Astrocyte (in vitro differentiated cells and primary cell): Measurements from ENCODE around the gene ADAD1. TPM values are rescaled to one million over a fixed set of nuclear protein-coding genes. Genes with fewer than 3 reads are reported as not detected.

Source experiments
- DNase-seq: peaks from one replicate; pipeline ENCODE4 v3.0.0-alpha.2; 2010; ENCODE audit warnings: low read depth
- FAIRE-seq: peaks from 2 replicates; lab custom pipeline; 2011; peaks lifted over from hg19 to GRCh38; lab: Jason Lieb, UNC
- H2AFZ ChIP-seq: 2 replicates; pipeline ENCODE4 v1.6.0; 2012; ENCODE audit warnings: low read depth, low read length, inconsistent platforms
- H3K27ac ChIP-seq: 2 replicates; pipeline ENCODE4 v1.5.1; 2011; ENCODE audit warnings: low read depth, low read length, inconsistent platforms
- H3K27me3 ChIP-seq: 2 replicates; pipeline ENCODE4 v1.6.0; 2011; ENCODE audit warnings: low read length, inconsistent platforms; ENCODE audit not compliant: insufficient read depth
- H3K36me3 ChIP-seq: 2 replicates; pipeline ENCODE4 v1.5.1; 2011; ENCODE audit warnings: low read length, inconsistent platforms; ENCODE audit not compliant: insufficient read depth
- H3K4me1 ChIP-seq: 2 replicates; pipeline ENCODE4 v1.5.1; 2011; ENCODE audit warnings: low read length, inconsistent platforms; ENCODE audit not compliant: insufficient read depth
- H3K4me2 ChIP-seq: 2 replicates; pipeline ENCODE4 v1.6.0; 2012; ENCODE audit warnings: low read length, inconsistent platforms
- H3K4me3 ChIP-seq: 2 replicates; pipeline ENCODE4 v1.5.1; 2011; ENCODE audit warnings: low read depth, mild to moderate bottlenecking, low read length, inconsistent platforms; ENCODE audit not compliant: insufficient read depth
- H3K79me2 ChIP-seq: 2 replicates; pipeline ENCODE4 v1.6.0; 2012; ENCODE audit warnings: mild to moderate bottlenecking, low read length, inconsistent platforms; ENCODE audit not compliant: insufficient read depth
- H3K9ac ChIP-seq: 2 replicates; pipeline ENCODE4 v1.6.0; 2012; ENCODE audit warnings: mild to moderate bottlenecking, low read length, inconsistent platforms
- H3K9me3 ChIP-seq: 2 replicates; pipeline ENCODE4 v1.5.1; 2012; ENCODE audit warnings: low read depth, mild to moderate bottlenecking, low read length, inconsistent platforms; ENCODE audit not compliant: insufficient read depth
- H4K20me1 ChIP-seq: 2 replicates; pipeline ENCODE4 v1.6.0; 2012; ENCODE audit warnings: low read length, inconsistent platforms; ENCODE audit not compliant: insufficient read depth
- H3K27ac Mint-ChIP-seq: one replicate; pipeline ENCODE4 v1.8.0; 2021; ENCODE audit warnings: mild to moderate bottlenecking, mixed read lengths; ENCODE audit not compliant: unreplicated experiment
- H3K27me3 Mint-ChIP-seq: one replicate; pipeline ENCODE4 v1.8.0; 2021; ENCODE audit warnings: low read depth, mixed read lengths; ENCODE audit not compliant: unreplicated experiment
- H3K36me3 Mint-ChIP-seq: one replicate; pipeline ENCODE4 v1.8.0; 2021; ENCODE audit warnings: low read depth, mixed read lengths; ENCODE audit not compliant: unreplicated experiment
- H3K4me1 Mint-ChIP-seq: one replicate; pipeline ENCODE4 v1.8.0; 2021; ENCODE audit warnings: low read depth, mixed read lengths; ENCODE audit not compliant: unreplicated experiment
- H3K4me3 Mint-ChIP-seq: one replicate; pipeline ENCODE4 v1.8.0; 2021; ENCODE audit warnings: mild to moderate bottlenecking, moderate library complexity, mixed read lengths; ENCODE audit not compliant: unreplicated experiment
- H3K9me3 Mint-ChIP-seq: one replicate; pipeline ENCODE4 v1.8.0; 2021; ENCODE audit warnings: mild to moderate bottlenecking, mixed read lengths; ENCODE audit not compliant: unreplicated experiment
- EZH2 ChIP-seq: IDR thresholded peaks from 2 replicates; pipeline ENCODE4 v1.6.1; 2012; ENCODE audit warnings: mild to moderate bottlenecking, low read length, inconsistent platforms; ENCODE audit not compliant: insufficient read depth
- total RNA-seq: library from RNA; stranded (reverse); gene quantifications from 2 replicates; pipeline ENCODE4 v1.2.1, GENCODE V29; 2021
- TF ChIP-seq, protein P1 (sequence below): IDR thresholded peaks from 2 replicates; pipeline ENCODE4 v1.5.1; 2011; ENCODE audit warnings: low read depth, mild to moderate bottlenecking, inconsistent platforms, low read length, moderate library complexity; ENCODE audit not compliant: insufficient read depth

ADAD1 gene
- total RNA-seq, 1 donor from 2014 or later: not detected

GRCh38 chr4:122334828-122335227, 44.0 kb upstream of the ADAD1 start:
- Histone ChIP-seq H3K79me2 (no peaks in the 10 kb centered on the region), H3K36me3 (peaks cover 17% of the 10 kb centered on the region), H3K9me3 (no peaks in the 10 kb centered on the region), H3K4me3 (no peak overlapping the region), H3K4me1 (no peaks in the 10 kb centered on the region), H3K27ac (no peak overlapping the region), H3K27me3 (no peaks in the 10 kb centered on the region), H3K4me2 (no peak overlapping the region), H4K20me1 (no peaks in the 10 kb centered on the region), H3K9ac (no peak overlapping the region), H2AFZ (no peak overlapping the region)
- peaks cover 3% of the 10 kb centered on the region for H3K4me1 Mint-ChIP-seq
- TF ChIP-seq, protein P1, sequence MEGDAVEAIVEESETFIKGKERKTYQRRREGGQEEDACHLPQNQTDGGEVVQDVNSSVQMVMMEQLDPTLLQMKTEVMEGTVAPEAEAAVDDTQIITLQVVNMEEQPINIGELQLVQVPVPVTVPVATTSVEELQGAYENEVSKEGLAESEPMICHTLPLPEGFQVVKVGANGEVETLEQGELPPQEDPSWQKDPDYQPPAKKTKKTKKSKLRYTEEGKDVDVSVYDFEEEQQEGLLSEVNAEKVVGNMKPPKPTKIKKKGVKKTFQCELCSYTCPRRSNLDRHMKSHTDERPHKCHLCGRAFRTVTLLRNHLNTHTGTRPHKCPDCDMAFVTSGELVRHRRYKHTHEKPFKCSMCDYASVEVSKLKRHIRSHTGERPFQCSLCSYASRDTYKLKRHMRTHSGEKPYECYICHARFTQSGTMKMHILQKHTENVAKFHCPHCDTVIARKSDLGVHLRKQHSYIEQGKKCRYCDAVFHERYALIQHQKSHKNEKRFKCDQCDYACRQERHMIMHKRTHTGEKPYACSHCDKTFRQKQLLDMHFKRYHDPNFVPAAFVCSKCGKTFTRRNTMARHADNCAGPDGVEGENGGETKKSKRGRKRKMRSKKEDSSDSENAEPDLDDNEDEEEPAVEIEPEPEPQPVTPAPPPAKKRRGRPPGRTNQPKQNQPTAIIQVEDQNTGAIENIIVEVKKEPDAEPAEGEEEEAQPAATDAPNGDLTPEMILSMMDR: no peak
- TF ChIP-seq EZH2: no peak
- no peaks in the 10 kb centered on the region for H3K27me3 Mint-ChIP-seq
- DNase-seq (no peak), FAIRE-seq (no peak)
- no peak overlapping the region for H3K27ac Mint-ChIP-seq
- no peak overlapping the region for H3K4me3 Mint-ChIP-seq
- no peaks in the 10 kb centered on the region for H3K9me3 Mint-ChIP-seq
- peaks cover 3% of the 10 kb centered on the region for H3K36me3 Mint-ChIP-seq

DNA sequence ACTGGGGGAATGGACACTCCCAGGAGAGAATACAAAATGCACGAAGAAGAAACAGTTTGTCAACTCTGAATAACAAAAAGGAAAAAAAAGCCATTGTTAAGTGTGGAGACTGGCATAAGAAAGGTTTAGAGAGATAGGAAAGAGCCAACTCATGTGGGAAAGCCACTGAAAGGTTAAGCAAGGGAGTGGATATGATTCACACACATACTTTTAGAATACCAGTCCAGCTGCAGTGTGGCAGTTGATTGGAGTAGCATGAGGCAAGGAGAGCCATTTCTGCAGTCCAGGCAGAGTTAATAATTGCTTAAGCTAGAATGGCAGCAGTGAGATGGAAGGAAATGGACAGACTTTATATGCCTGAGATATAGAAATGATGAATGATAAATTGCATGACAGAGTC, 36.9 kb upstream of the ADAD1 start:
- Histone ChIP-seq H3K9ac (no peak overlapping the region), H3K27ac (peak overlapping the region; percentile 49)

DNA sequence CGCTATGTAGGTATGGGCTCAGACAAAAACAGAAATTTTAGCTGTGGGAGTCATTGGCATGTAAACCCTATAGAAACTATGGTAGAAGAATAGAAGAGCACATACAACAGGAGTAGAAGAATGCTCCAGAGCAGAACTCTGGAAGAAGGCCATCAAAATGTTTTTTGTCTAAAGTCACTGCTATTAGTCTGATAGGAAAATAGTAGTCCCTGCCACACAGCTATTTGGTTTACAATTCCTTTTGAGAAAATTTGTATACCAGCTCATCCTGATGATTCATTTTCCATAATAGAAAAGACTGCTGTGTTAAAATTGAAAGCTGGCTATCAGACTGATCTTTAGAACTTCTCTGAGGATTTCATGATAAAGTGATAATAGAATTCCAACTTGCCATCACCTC, 32.8 kb upstream of the ADAD1 start:
- peak; percentile 12 for DNase-seq
- Mint-ChIP-seq H3K27me3 (no peaks in the 10 kb centered on the region), H3K36me3 (peaks cover 1% of the 10 kb centered on the region), H3K27ac (no peak overlapping the region), H3K9me3 (no peaks in the 10 kb centered on the region), H3K4me1 (peaks cover 6% of the 10 kb centered on the region), H3K4me3 (no peak overlapping the region)
- H3K9me3 ChIP-seq: no peaks in the 10 kb centered on the region
- no peaks in the 10 kb centered on the region for H3K27me3 ChIP-seq
- H2AFZ ChIP-seq: no peak overlapping the region
- FAIRE-seq: peak; percentile 62
- H3K4me2 ChIP-seq: no peak overlapping the region
- no peaks in the 10 kb centered on the region for H4K20me1 ChIP-seq
- no peaks in the 10 kb centered on the region for H3K79me2 ChIP-seq
- no peak overlapping the region for H3K9ac ChIP-seq
- no peak for TF ChIP-seq EZH2
- TF ChIP-seq, protein P1: no peak
- no peak overlapping the region for H3K4me3 ChIP-seq
- peaks cover 15% of the 10 kb centered on the region for H3K36me3 ChIP-seq
- H3K27ac ChIP-seq: no peak overlapping the region
- peaks cover 6% of the 10 kb centered on the region for H3K4me1 ChIP-seq

More for the DNA sequence above, 36.9 kb upstream of the ADAD1 start:
- H3K9me3 Mint-ChIP-seq: no peaks in the 10 kb centered on the region
- peaks cover 14% of the 10 kb centered on the region for H3K4me1 Mint-ChIP-seq
- Histone ChIP-seq H3K4me3 (no peak overlapping the region), H3K4me2 (no peak overlapping the region), H3K9me3 (no peaks in the 10 kb centered on the region), H3K4me1 (peaks cover 6% of the 10 kb centered on the region), H2AFZ (no peak overlapping the region), H3K79me2 (no peaks in the 10 kb centered on the region), H4K20me1 (no peaks in the 10 kb centered on the region), H3K36me3 (peaks cover under 1% of the 10 kb centered on the region), H3K27me3 (no peaks in the 10 kb centered on the region)
- no peaks in the 10 kb centered on the region for H3K27me3 Mint-ChIP-seq
- peak; percentile 17 for FAIRE-seq
- no peak for TF ChIP-seq EZH2
- TF ChIP-seq, protein P1: no peak
- no peak overlapping the region for H3K4me3 Mint-ChIP-seq
- peak overlapping the region; percentile 60 for H3K27ac Mint-ChIP-seq
- no peaks in the 10 kb centered on the region for H3K36me3 Mint-ChIP-seq
- peak; percentile 84 for DNase-seq
